Measurements from ENCODE around the gene ABHD12.

The ABHD12 gene

GRCh38 chr20:25361287-25361683, 29.4 kb downstream of the ABHD12 start:
- Histone ChIP-seq H3K27me3 (ENCODE audit: insufficient read depth, poor library complexity, severe bottlenecking) (no peaks in the 10 kb centered on the region), H3K9me3 (ENCODE audit: severe bottlenecking) (no peaks in the 10 kb centered on the region), H3K4me3 (ENCODE audit: severe bottlenecking) (no peak overlapping the region), H3K36me3 (ENCODE audit: low read depth) (no peaks in the 10 kb centered on the region), H3K27ac (ENCODE audit: poor library complexity, severe bottlenecking) (peak overlapping the region; percentile 3), H3K4me1 (ENCODE audit: insufficient read depth, poor library complexity, severe bottlenecking) (no peaks in the 10 kb centered on the region)
- ATAC-seq (ENCODE audit: low read depth) (peak; percentile 46; the same call in 1 of the 3 replicates), DNase-seq (ENCODE audit: low spot score) (no peak)
- TF ChIP-seq CTCF (IDR thresholded peaks at IDR 0.05; ENCODE audit: poor library complexity, severe bottlenecking): no peak

GRCh38 chr20:25360631-25361286, 29.9 kb downstream of the ABHD12 start:
- H3K27ac ChIP-seq (ENCODE audit: poor library complexity, severe bottlenecking): peak overlapping the region; percentile 3
- ATAC-seq (ENCODE audit: low read depth): peak; percentile 42; the same call in 2 of the 3 replicates

GRCh38 chr20:25356271-25356933, 34.2 kb downstream of the ABHD12 start:
- H3K9me3 ChIP-seq (ENCODE audit: severe bottlenecking): no peaks in the 10 kb centered on the region
- H3K4me1 ChIP-seq (ENCODE audit: insufficient read depth, poor library complexity, severe bottlenecking): peaks cover 5% of the 10 kb centered on the region
- H3K27ac ChIP-seq (ENCODE audit: poor library complexity, severe bottlenecking): no peak overlapping the region
- no peak for DNase-seq (ENCODE audit: low spot score)
- no peak for TF ChIP-seq CTCF (IDR thresholded peaks at IDR 0.05; ENCODE audit: poor library complexity, severe bottlenecking)
- H3K36me3 ChIP-seq (ENCODE audit: low read depth): no peaks in the 10 kb centered on the region
- no peak for ATAC-seq (ENCODE audit: low read depth)
- no peaks in the 10 kb centered on the region for H3K27me3 ChIP-seq (ENCODE audit: insufficient read depth, poor library complexity, severe bottlenecking)
- H3K4me3 ChIP-seq (ENCODE audit: severe bottlenecking): no peak overlapping the region

More at GRCh38 chr20:25360631-25361286, 29.9 kb downstream of the ABHD12 start:
- no peak for DNase-seq (ENCODE audit: low spot score)
- H3K9me3 ChIP-seq (ENCODE audit: severe bottlenecking): no peaks in the 10 kb centered on the region
- H3K27me3 ChIP-seq (ENCODE audit: insufficient read depth, poor library complexity, severe bottlenecking): no peaks in the 10 kb centered on the region
- H3K4me1 ChIP-seq (ENCODE audit: insufficient read depth, poor library complexity, severe bottlenecking): no peaks in the 10 kb centered on the region
- no peak overlapping the region for H3K4me3 ChIP-seq (ENCODE audit: severe bottlenecking)
- no peaks in the 10 kb centered on the region for H3K36me3 ChIP-seq (ENCODE audit: low read depth)
- no peak for TF ChIP-seq CTCF (IDR thresholded peaks at IDR 0.05; ENCODE audit: poor library complexity, severe bottlenecking)

- Histone ChIP-seq H3K4me1 (ENCODE audit: insufficient read depth, poor library complexity, severe bottlenecking) (peaks cover 5% of the 10 kb centered on the region), H3K27me3 (ENCODE audit: insufficient read depth, poor library complexity, severe bottlenecking) (no peaks in the 10 kb centered on the region), H3K4me3 (ENCODE audit: severe bottlenecking) (no peak overlapping the region), H3K27ac (ENCODE audit: poor library complexity, severe bottlenecking) (no peak overlapping the region), H3K36me3 (ENCODE audit: low read depth) (no peaks in the 10 kb centered on the region), H3K9me3 (ENCODE audit: severe bottlenecking) (no peaks in the 10 kb centered on the region)
- no peak for TF ChIP-seq CTCF (IDR thresholded peaks at IDR 0.05; ENCODE audit: poor library complexity, severe bottlenecking)
- no peak for ATAC-seq (ENCODE audit: low read depth)
- no peak for DNase-seq (ENCODE audit: low spot score)
Measured at GRCh38 chr20:25355866-25356265, 34.8 kb downstream of the ABHD12 start.
